HCT116 (cell line): ENCODE results near the gene KIF5A. TPM values are rescaled to one million over a fixed set of nuclear protein-coding genes. Genes with fewer than 3 reads are reported as not detected.

Experiments used
- ATAC-seq: fragments of 200-7000 bp; cut with Tn5 transposase; 2 replicates; pipeline ENCODE4 v1.9.1; 2020; ENCODE audit warnings: mild to moderate bottlenecking, moderate library complexity
- BruUV-seq: library from RNA; stranded (reverse); fragments of 400-500 nt; replicated peaks from 2 replicates; lab custom pipeline; 2021; lab: Mats Ljungman, UMichigan
- CTCF ChIA-PET: fragments of 300-600 bp; sonication (Branson Sonifier 250); formaldehyde crosslinking; loops from one replicate; lab custom pipeline; 2021; ENCODE audit warnings: antibody characterized with exemption; lab: Charles Lee
- POLR2A ChIA-PET: fragments of 300-600, 350-600 bp; sonication (Branson Sonifier 250); formaldehyde crosslinking; loops from one replicate; lab custom pipeline; 2021; ENCODE audit warnings: antibody characterized with exemption; lab: Charles Lee
- RAD21 ChIA-PET, 2 experiments: fragments of 300-600 bp; sonication (Branson Sonifier 250); formaldehyde crosslinking; loops; one replicate each; lab custom pipeline; 2023; ENCODE audit warnings: low total read pairs in 2 of 2; ENCODE audit not compliant: uncharacterized antibody in 2 of 2, unreplicated experiment in 2 of 2, low non-redundant PET in 1 of 2; lab: Charles Lee
- DNase-seq: peaks from one replicate; pipeline ENCODE4 v3.0.0-alpha.2; 2010; ENCODE audit warnings: low read depth, low spot score
- H2AFZ ChIP-seq: fragments of 200-600 bp; shearing (Covaris generic), sonication (generic); 2 replicates; pipeline ENCODE4 v1.6.1; 2017; ENCODE audit warnings: low read depth, mixed run types, mixed read lengths, antibody characterized with exemption, low read length; ENCODE audit not compliant: poor library complexity, severe bottlenecking
- H3K27ac ChIP-seq: 2 replicates; pipeline ENCODE4 v1.5.1; 2012; ENCODE audit warnings: low read depth, low read length
- H3K27me3 ChIP-seq: fragments of 200-600 bp; sonication (generic); 2 replicates; pipeline ENCODE4 v1.6.1; 2016; ENCODE audit warnings: mixed run types, low read length, mixed read lengths; ENCODE audit not compliant: insufficient read depth
- H3K36me3 ChIP-seq, 2 experiments: fragments of 200-500 bp in 1 of 2; fragments of 200-600 bp in 1 of 2; sonication (Bioruptor generic) in 1 of 2; sonication (generic) in 1 of 2; 2 replicates each; pipeline versions ENCODE4 v1.5.1 to v1.6.1; 2014 to 2016; ENCODE audit warnings: low read length in 2 of 2, inconsistent platforms in 1 of 2, mixed read lengths in 1 of 2, mixed run types in 1 of 2; ENCODE audit not compliant: insufficient read depth in 2 of 2, control insufficient read depth in 1 of 2
- H3K4me1 ChIP-seq, 2 experiments: fragments of 200-600 bp in 1 of 2; sonication (generic) in 1 of 2; 2 replicates each; pipeline versions ENCODE4 v1.5.1 to v1.6.1; 2012 to 2017; ENCODE audit warnings: low read length in 2 of 2, inconsistent platforms in 1 of 2, mild to moderate bottlenecking in 1 of 2, mixed read lengths in 1 of 2, mixed run types in 1 of 2, moderate library complexity in 1 of 2; ENCODE audit not compliant: insufficient read depth in 2 of 2, control insufficient read depth in 1 of 2
- H3K4me2 ChIP-seq: fragments of 200-600 bp; sonication (generic); 2 replicates; pipeline ENCODE4 v1.6.1; 2017; ENCODE audit warnings: mixed run types, low read length, mixed read lengths
- H3K4me3 ChIP-seq, 2 experiments: fragments of 200-600 bp in 1 of 2; sonication (generic) in 1 of 2; replicated peaks in 1 of 2; 2 replicates each; pipeline ENCODE4 v1.5.1; 2011 to 2016; ENCODE audit warnings: low read length in 2 of 2, control low read depth in 1 of 2, low read depth in 1 of 2, mild to moderate bottlenecking in 1 of 2, mixed read lengths in 1 of 2, mixed run types in 1 of 2
- H3K79me2 ChIP-seq: fragments of 200-600 bp; sonication (generic); 2 replicates; pipeline ENCODE4 v1.6.1; 2017; ENCODE audit warnings: mild to moderate bottlenecking, mixed run types, low read length, moderate library complexity, mixed read lengths; ENCODE audit not compliant: insufficient read depth
- H3K9ac ChIP-seq: fragments of 200-600 bp; sonication (generic); 2 replicates; pipeline ENCODE4 v1.6.1; 2016; ENCODE audit warnings: low read length, mixed read lengths
- H3K9me2 ChIP-seq: fragments of 200-600 bp; sonication (generic), shearing (Covaris generic); 2 replicates; pipeline ENCODE4 v1.6.1; 2017; ENCODE audit warnings: mixed run types, mild to moderate bottlenecking, moderate library complexity; ENCODE audit not compliant: insufficient read depth
- H3K9me3 ChIP-seq, 2 experiments: fragments of 200-500 bp in 1 of 2; fragments of 200-600 bp in 1 of 2; sonication (Bioruptor generic) in 1 of 2; sonication (generic) in 1 of 2; 2 replicates each; pipeline ENCODE4 v1.6.1; 2014 to 2017; ENCODE audit warnings: low read length in 2 of 2, mixed read lengths in 2 of 2, inconsistent platforms in 1 of 2, low read depth in 1 of 2, mild to moderate bottlenecking in 1 of 2, mixed run types in 1 of 2, moderate library complexity in 1 of 2; ENCODE audit not compliant: control insufficient read depth in 1 of 2, insufficient read depth in 1 of 2
- H4K20me1 ChIP-seq: fragments of 200-600 bp; sonication (generic), shearing (Covaris generic); 2 replicates; pipeline ENCODE4 v1.6.1; 2017; ENCODE audit warnings: mixed run types, mild to moderate bottlenecking, moderate library complexity; ENCODE audit not compliant: insufficient read depth
- CEBPB ChIP-seq: IDR thresholded peaks from 2 replicates; pipeline ENCODE4 v1.6.1; 2012; ENCODE audit warnings: low read depth
- CTCF ChIP-seq, 3 experiments: fragments of 200-600 bp in 1 of 3; sonication (generic) in 1 of 3; IDR thresholded peaks in 2 of 3; conservative IDR thresholded peaks in 1 of 3; 2 replicates each; pipeline ENCODE4 v1.5.1; 2012 to 2017; ENCODE audit warnings: low read depth in 2 of 3, low read length in 2 of 3, antibody characterized with exemption in 1 of 3, borderline replicate concordance in 1 of 3, control low read depth in 1 of 3, mild to moderate bottlenecking in 1 of 3, mixed read lengths in 1 of 3, mixed run types in 1 of 3, moderate library complexity in 1 of 3; ENCODE audit not compliant: insufficient read depth in 1 of 3
- EZH2phosphoT487 ChIP-seq: fragments of 200-600 bp; IDR thresholded peaks from 2 replicates; pipeline ENCODE4 v1.6.1; 2018; ENCODE audit warnings: antibody characterized with exemption, borderline replicate concordance
- FOSL1 ChIP-seq: IDR thresholded peaks from 2 replicates; pipeline ENCODE4 v1.6.1; 2012; ENCODE audit warnings: low read depth
- JUND ChIP-seq: IDR thresholded peaks from 2 replicates; pipeline ENCODE4 v1.6.1; 2012
- POLR2A ChIP-seq: IDR thresholded peaks from 2 replicates; pipeline ENCODE4 v1.7.0; 2011; ENCODE audit warnings: borderline replicate concordance; ENCODE audit not compliant: insufficient read depth, insufficient read length; ENCODE audit errors: extremely low read depth
- POLR2AphosphoS5 ChIP-seq: IDR thresholded peaks from 2 replicates; pipeline ENCODE4 v1.6.1; 2011; ENCODE audit warnings: mild to moderate bottlenecking, low read depth, low read length, moderate library complexity
- RAD21 ChIP-seq: IDR thresholded peaks from 2 replicates; pipeline ENCODE4 v1.6.1; 2012; ENCODE audit warnings: low read depth, mild to moderate bottlenecking
- REST ChIP-seq: IDR thresholded peaks from 2 replicates; pipeline ENCODE4 v1.6.1; 2012; ENCODE audit warnings: low read depth
- SIN3A ChIP-seq: IDR thresholded peaks from 2 replicates; pipeline ENCODE4 v1.6.1; 2012; ENCODE audit warnings: low read depth
- SP1 ChIP-seq: IDR thresholded peaks from 2 replicates; pipeline ENCODE4 v1.6.1; 2012; ENCODE audit warnings: low read depth
- TCF7L2 ChIP-seq: IDR thresholded peaks from 2 replicates; pipeline ENCODE4 v1.7.0; 2011; ENCODE audit warnings: borderline replicate concordance, inconsistent platforms; ENCODE audit not compliant: insufficient read depth, insufficient read length; ENCODE audit errors: extremely low read depth
- ZBTB33 ChIP-seq: IDR thresholded peaks from 2 replicates; pipeline ENCODE4 v1.6.1; 2011; ENCODE audit warnings: mild to moderate bottlenecking, low read length, moderate library complexity; ENCODE audit not compliant: insufficient replicate concordance; ENCODE audit errors: extremely low read depth
- ZNF274 ChIP-seq: fragments of 200-500 bp; sonication (Bioruptor generic); IDR thresholded peaks from 2 replicates; pipeline ENCODE4 v1.6.1; 2014; ENCODE audit warnings: mild to moderate bottlenecking, low read depth, low read length, inconsistent platforms
- intact Hi-C: fragments of 100-400 bp; cut with micrococcal nuclease; formaldehyde crosslinking; loops from 2 replicates; pipeline ENCODE4 v1.10.0; 2022
- total RNA-seq: library from RNA; stranded (reverse); gene quantifications from one replicate; pipeline ENCODE4 v1.2.1, GENCODE V29; 2021; ENCODE audit not compliant: unreplicated experiment

KIF5A gene
- total RNA-seq, 1 experiment from 2014 or later: 5.2 TPM

GRCh38 chr12:57584690-57585089 lies 34.8 kb downstream of the KIF5A start:
- Histone ChIP-seq H3K79me2 (no peaks in the 10 kb centered on the region), H3K27ac (no peak overlapping the region), H2AFZ (no peak overlapping the region), H3K27me3 (no peaks in the 10 kb centered on the region), H3K4me1 (no peaks in the 10 kb centered on the region), H3K9ac (no peak overlapping the region), H3K36me3 (peaks cover 0 to 6% of the 10 kb centered on the region in 2 experiments; a peak in 1 of 4 replicates), H3K9me3 (no peaks in the 10 kb centered on the region), H3K9me2 (no peaks in the 10 kb centered on the region), H4K20me1 (no peaks in the 10 kb centered on the region), H3K4me3 (no peak overlapping the region), H3K4me2 (no peak overlapping the region)
- TF ChIP-seq TCF7L2: no peak
- TF ChIP-seq CEBPB: no peak
- no peak for TF ChIP-seq ZNF274
- TF ChIP-seq FOSL1: no peak
- no peak for TF ChIP-seq POLR2A
- TF ChIP-seq RAD21: no peak
- ATAC-seq (no peak), DNase-seq (no peak)
- BruUV-seq: no TSS peak
- POLR2A ChIA-PET: no interaction called here
- RAD21 ChIA-PET: no interaction called here
- CTCF ChIA-PET: interaction anchor here (0.7 to 1.2 kb wide), 2 partner anchors 59 to 108 kb away, joined by 3 read pairs; no protein-coding TSS in a partner anchor
- intact Hi-C loops: loop anchor here (5.0 kb wide), 1 partner anchor 108 kb away; the partner anchor contains the start of gene OS9

- intact Hi-C loops: no loop called here
- CTCF ChIA-PET: interaction anchor here (0.7 to 1.2 kb wide), 3 partner anchors 44 to 108 kb away, joined by 3 read pairs; no protein-coding TSS in a partner anchor
- no peak for TF ChIP-seq POLR2AphosphoS5
- TF ChIP-seq SP1: no peak
- TF ChIP-seq REST: no peak
- no peak for TF ChIP-seq CTCF (IDR thresholded peaks at IDR 0.05 in 2 of 3, conservative IDR thresholded peaks at IDR 0.05 in 1 of 3; ENCODE audit: borderline replicate concordance in 1 of 3, insufficient read depth in 1 of 3, low read depth in 2 of 3, low read length in 2 of 3)
- TF ChIP-seq EZH2phosphoT487: no peak
- no peak for TF ChIP-seq SIN3A
- TF ChIP-seq ZBTB33: no peak
- TF ChIP-seq JUND: no peak
Measured at GRCh38 chr12:57585156-57585555, 35.3 kb downstream of the KIF5A start.

More at GRCh38 chr12:57585156-57585555, 35.3 kb downstream of the KIF5A start:
- ChIA-PET RAD21 (no interaction called here), POLR2A (no interaction called here)
- no peak for DNase-seq
- Histone ChIP-seq H3K79me2 (no peaks in the 10 kb centered on the region), H3K4me3 (no peak overlapping the region), H4K20me1 (no peaks in the 10 kb centered on the region), H3K27ac (no peak overlapping the region), H3K27me3 (no peaks in the 10 kb centered on the region), H3K36me3 (peaks cover 0 to 5% of the 10 kb centered on the region in 2 experiments; a peak in 1 of 4 replicates), H2AFZ (no peak overlapping the region), H3K4me1 (peaks cover 0 to under 1% of the 10 kb centered on the region in 2 experiments; a peak in 3 of 4 replicates), H3K4me2 (no peak overlapping the region), H3K9me2 (no peaks in the 10 kb centered on the region), H3K9ac (no peak overlapping the region), H3K9me3 (no peaks in the 10 kb centered on the region)
- BruUV-seq: no TSS peak
- no peak for ATAC-seq
